ENCODE data around the gene ARHGAP24. TPM values are rescaled to one million over a fixed set of nuclear protein-coding genes. Genes with fewer than 3 reads are reported as not detected.

Gene ARHGAP24
- total and polyA plus RNA-seq, 2 donors (not counting 1 experiment from before 2014, with no cell fraction given), result 15.9 to 40.5 TPM

DNA sequence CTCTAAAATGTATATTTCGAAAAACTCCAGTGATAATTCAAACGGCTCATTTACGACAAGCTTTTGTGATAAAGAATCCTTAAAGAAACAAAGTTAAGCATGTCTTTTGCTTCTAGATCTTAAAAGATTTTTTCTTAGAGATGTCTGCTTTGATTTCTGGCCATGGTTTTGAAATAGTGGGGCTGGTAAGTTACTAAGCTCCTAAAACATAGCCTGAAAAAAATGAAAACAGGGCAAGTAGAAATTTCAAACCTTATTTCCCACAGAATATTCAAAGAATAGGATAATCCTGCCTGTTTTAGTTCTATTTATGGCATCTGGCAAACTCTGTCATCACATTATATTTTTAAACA lies 318.3 kb downstream of the ARHGAP24 start:
- no peaks in the 10 kb centered on the region for H4K20me1 ChIP-seq (ENCODE audit: control insufficient read depth, extremely low read depth, insufficient read depth, low read length)
- H3K9ac ChIP-seq (ENCODE audit: insufficient read depth, low read length), result no peak overlapping the region
- no peaks in the 10 kb centered on the region for H3K27me3 ChIP-seq (ENCODE audit: control insufficient read depth, insufficient read depth, low read length)
- no peak overlapping the region for H3K27ac ChIP-seq (ENCODE audit: insufficient read depth, low read length)
- H3K36me3 ChIP-seq (ENCODE audit: control insufficient read depth, insufficient read depth, low read length), result no peaks in the 10 kb centered on the region
- peaks cover 7% of the 10 kb centered on the region for H3K79me2 ChIP-seq (ENCODE audit: control insufficient read depth, insufficient read depth, low read length)
- peak in 1 of 2 donors; percentile 41 for DNase-seq (ENCODE audit: low read depth in 2 of 2)
- peaks cover 3% of the 10 kb centered on the region for H3K4me1 ChIP-seq (ENCODE audit: control insufficient read depth, extremely low read depth, insufficient read depth, low read length)
- H3K9me3 ChIP-seq (ENCODE audit: control insufficient read depth, insufficient read depth, low read depth, low read length), result no peaks in the 10 kb centered on the region
- no peak overlapping the region for H2AFZ ChIP-seq (ENCODE audit: low read length)
- H3K4me2 ChIP-seq (ENCODE audit: extremely low read depth, insufficient read depth, low read length), result peak overlapping the region; percentile 9
- no peak overlapping the region for H3K4me3 ChIP-seq (replicated peaks in 1 of 4; ENCODE audit: control extremely low read depth in 1 of 4, insufficient read depth in 1 of 4, low read depth in 3 of 4, low read length in 4 of 4)
- no peak for TF ChIP-seq EZH2 (IDR thresholded peaks at IDR 0.05; ENCODE audit: low read length, missing control alignments)
- TF ChIP-seq, protein P1, sequence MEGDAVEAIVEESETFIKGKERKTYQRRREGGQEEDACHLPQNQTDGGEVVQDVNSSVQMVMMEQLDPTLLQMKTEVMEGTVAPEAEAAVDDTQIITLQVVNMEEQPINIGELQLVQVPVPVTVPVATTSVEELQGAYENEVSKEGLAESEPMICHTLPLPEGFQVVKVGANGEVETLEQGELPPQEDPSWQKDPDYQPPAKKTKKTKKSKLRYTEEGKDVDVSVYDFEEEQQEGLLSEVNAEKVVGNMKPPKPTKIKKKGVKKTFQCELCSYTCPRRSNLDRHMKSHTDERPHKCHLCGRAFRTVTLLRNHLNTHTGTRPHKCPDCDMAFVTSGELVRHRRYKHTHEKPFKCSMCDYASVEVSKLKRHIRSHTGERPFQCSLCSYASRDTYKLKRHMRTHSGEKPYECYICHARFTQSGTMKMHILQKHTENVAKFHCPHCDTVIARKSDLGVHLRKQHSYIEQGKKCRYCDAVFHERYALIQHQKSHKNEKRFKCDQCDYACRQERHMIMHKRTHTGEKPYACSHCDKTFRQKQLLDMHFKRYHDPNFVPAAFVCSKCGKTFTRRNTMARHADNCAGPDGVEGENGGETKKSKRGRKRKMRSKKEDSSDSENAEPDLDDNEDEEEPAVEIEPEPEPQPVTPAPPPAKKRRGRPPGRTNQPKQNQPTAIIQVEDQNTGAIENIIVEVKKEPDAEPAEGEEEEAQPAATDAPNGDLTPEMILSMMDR (conservative IDR thresholded peaks at IDR 0.05 in 1 of 2, IDR thresholded peaks at IDR 0.05 in 1 of 2; ENCODE audit: low read depth in 1 of 2, low read length in 2 of 2), result no peak

DNA sequence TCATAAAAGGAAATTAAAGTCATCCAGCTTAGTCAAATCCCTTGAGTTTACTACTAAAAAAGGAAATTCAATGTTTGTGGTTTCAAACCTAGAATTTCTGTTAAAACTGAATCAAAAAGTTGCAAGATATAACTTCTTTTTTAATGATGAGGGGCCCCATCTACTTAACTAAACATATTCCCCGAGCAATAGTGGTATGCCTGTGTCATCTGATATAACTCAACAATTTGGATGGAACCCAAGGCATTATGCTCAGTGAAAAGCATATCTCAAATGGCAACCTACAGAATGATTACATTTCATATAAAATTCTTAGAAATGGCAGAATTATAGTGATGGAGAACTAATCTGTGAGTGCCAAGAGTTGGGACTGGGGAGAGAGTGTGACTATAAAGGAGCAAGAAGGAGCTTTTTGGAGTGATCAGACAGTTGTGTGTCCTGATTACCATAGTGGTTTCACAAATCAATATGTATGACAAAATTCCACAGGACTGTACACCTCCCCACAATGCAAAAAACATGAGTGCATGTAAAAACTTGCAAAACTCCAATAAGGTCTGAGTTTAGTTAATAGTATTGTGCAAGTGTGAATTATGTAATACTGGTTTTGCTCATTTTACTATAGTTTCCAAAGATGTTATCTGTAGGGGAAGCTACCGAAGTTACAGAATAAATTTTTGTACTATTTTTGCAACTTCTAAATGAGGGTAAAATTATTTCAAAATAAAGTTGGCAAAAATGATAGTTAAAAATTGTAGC lies 323.2 kb downstream of the ARHGAP24 start:
- H3K79me2 ChIP-seq (ENCODE audit: control insufficient read depth, insufficient read depth, low read length), result no peaks in the 10 kb centered on the region
- no peak for TF ChIP-seq EZH2 (IDR thresholded peaks at IDR 0.05; ENCODE audit: low read length, missing control alignments)
- H4K20me1 ChIP-seq (ENCODE audit: control insufficient read depth, extremely low read depth, insufficient read depth, low read length), result no peaks in the 10 kb centered on the region
- no peaks in the 10 kb centered on the region for H3K36me3 ChIP-seq (ENCODE audit: control insufficient read depth, insufficient read depth, low read length)
- H2AFZ ChIP-seq (ENCODE audit: low read length), result no peak overlapping the region
- H3K9me3 ChIP-seq (ENCODE audit: control insufficient read depth, insufficient read depth, low read depth, low read length), result no peaks in the 10 kb centered on the region
- H3K4me1 ChIP-seq (ENCODE audit: control insufficient read depth, extremely low read depth, insufficient read depth, low read length), result no peaks in the 10 kb centered on the region
- H3K4me3 ChIP-seq (replicated peaks in 1 of 4; ENCODE audit: control extremely low read depth in 1 of 4, insufficient read depth in 1 of 4, low read depth in 3 of 4, low read length in 4 of 4), result no peak overlapping the region
- H3K27me3 ChIP-seq (ENCODE audit: control insufficient read depth, insufficient read depth, low read length), result no peaks in the 10 kb centered on the region
- no peak overlapping the region for H3K27ac ChIP-seq (ENCODE audit: insufficient read depth, low read length)
- no peak overlapping the region for H3K4me2 ChIP-seq (ENCODE audit: extremely low read depth, insufficient read depth, low read length)
- no peak for DNase-seq (ENCODE audit: low read depth in 2 of 2)
- no peak overlapping the region for H3K9ac ChIP-seq (ENCODE audit: insufficient read depth, low read length)

DNA sequence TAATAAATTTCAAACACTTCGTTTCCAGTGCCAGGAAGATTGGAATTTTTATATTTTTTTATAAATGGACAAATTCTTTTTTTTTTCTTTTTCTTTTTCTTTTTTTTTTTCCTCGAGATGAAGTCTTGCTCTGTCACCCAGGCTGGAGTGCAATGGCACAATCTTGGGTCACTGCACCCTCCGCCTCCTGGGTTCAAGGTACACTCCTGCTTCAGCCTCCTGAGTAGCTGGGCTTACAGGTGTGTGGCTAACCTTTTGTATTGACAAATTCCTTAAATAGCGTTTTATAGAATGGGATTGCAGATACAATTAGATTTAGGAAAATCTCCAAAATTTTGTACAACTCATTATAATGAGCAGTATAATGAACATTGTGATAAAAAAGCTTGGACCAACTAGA lies 328.9 kb downstream of the ARHGAP24 start:
- Histone ChIP-seq H3K4me1 (ENCODE audit: control insufficient read depth, extremely low read depth, insufficient read depth, low read length) (peaks cover 2% of the 10 kb centered on the region), H3K36me3 (ENCODE audit: control insufficient read depth, insufficient read depth, low read length) (no peaks in the 10 kb centered on the region), H3K9me3 (ENCODE audit: control insufficient read depth, insufficient read depth, low read depth, low read length) (no peaks in the 10 kb centered on the region), H3K4me3 (replicated peaks in 1 of 4; ENCODE audit: control extremely low read depth in 1 of 4, insufficient read depth in 1 of 4, low read depth in 3 of 4, low read length in 4 of 4) (no peak overlapping the region), H3K27ac (ENCODE audit: insufficient read depth, low read length) (no peak overlapping the region), H3K9ac (ENCODE audit: insufficient read depth, low read length) (no peak overlapping the region), H3K27me3 (ENCODE audit: control insufficient read depth, insufficient read depth, low read length) (no peaks in the 10 kb centered on the region), H3K4me2 (ENCODE audit: extremely low read depth, insufficient read depth, low read length) (no peak overlapping the region), H4K20me1 (ENCODE audit: control insufficient read depth, extremely low read depth, insufficient read depth, low read length) (no peaks in the 10 kb centered on the region), H3K79me2 (ENCODE audit: control insufficient read depth, insufficient read depth, low read length) (no peaks in the 10 kb centered on the region), H2AFZ (ENCODE audit: low read length) (no peak overlapping the region)
- DNase-seq (ENCODE audit: low read depth in 2 of 2), result no peak
- TF ChIP-seq, protein P1 (conservative IDR thresholded peaks at IDR 0.05 in 1 of 2, IDR thresholded peaks at IDR 0.05 in 1 of 2; ENCODE audit: low read depth in 1 of 2, low read length in 2 of 2), result no peak
- no peak for TF ChIP-seq EZH2 (IDR thresholded peaks at IDR 0.05; ENCODE audit: low read length, missing control alignments)
